ENCODE data around the gene BPIFB3.

The BPIFB3 gene

DNA sequence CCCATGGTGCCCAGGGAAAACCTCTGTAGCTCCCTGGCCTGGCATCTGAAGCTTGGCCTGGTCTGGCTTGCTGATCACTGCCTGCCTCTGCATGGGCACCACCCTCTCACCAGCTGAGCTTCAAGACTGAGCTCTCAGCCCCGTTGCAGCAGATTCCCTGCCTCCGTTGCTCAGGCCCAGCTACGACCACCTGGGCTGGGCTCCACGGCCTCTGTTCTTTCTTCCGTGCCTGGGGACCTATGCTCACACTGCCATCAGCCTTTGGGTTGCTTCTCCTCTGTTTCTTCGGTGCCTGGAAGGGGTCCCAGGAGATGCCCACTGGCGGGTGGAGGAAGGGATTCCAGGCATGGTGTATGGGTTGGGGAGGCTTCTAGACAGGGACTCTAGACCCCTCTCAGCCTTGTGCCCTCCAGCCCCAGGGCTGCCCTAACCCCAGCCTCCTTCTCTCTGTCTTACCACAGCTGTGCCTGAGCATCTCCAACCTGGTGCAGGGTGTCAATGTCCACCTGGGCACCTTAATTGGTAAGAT is 37.1 kb upstream of the BPIFB3 start:
- no peak for DNase-seq

- DNase-seq = no peak
Observed at GRCh38 chr20:33017542-33017941, 36.2 kb upstream of the BPIFB3 start.

DNA sequence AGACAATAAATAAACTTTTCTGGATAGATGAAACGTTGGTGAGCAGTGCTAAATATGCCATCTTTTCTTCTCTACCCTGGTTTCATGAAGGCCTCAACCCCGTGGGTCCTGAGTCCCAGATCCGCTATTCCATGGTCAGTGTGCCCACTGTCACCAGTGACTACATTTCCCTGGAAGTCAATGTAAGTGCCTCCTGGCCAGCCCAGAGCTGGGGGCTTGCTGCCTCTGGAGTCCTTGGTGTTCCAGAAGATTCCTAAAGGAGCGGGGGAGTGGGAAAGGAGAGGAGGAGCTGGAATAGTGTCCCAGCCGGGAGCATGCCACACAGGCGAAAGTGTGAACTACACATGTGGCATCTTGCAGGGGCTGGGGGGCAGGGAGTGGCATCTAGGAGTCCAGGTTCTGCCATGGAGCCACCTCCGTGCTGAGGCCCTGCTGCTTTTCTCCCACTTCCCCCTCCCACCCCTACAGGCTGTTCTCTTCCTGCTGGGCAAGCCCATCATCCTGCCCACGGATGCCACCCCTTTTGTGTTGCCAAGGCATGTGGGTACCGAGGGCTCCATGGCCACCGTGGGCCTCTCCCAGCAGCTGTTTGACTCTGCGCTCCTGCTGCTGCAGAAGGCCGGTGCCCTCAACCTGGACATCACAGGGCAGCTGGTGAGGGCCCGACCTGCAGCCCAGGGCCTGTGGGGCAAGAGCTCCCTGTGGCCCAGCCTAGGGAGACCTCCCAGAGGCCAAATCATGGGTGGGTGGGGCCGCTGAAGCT is 35.4 kb upstream of the BPIFB3 start:
- no peak for DNase-seq

DNA sequence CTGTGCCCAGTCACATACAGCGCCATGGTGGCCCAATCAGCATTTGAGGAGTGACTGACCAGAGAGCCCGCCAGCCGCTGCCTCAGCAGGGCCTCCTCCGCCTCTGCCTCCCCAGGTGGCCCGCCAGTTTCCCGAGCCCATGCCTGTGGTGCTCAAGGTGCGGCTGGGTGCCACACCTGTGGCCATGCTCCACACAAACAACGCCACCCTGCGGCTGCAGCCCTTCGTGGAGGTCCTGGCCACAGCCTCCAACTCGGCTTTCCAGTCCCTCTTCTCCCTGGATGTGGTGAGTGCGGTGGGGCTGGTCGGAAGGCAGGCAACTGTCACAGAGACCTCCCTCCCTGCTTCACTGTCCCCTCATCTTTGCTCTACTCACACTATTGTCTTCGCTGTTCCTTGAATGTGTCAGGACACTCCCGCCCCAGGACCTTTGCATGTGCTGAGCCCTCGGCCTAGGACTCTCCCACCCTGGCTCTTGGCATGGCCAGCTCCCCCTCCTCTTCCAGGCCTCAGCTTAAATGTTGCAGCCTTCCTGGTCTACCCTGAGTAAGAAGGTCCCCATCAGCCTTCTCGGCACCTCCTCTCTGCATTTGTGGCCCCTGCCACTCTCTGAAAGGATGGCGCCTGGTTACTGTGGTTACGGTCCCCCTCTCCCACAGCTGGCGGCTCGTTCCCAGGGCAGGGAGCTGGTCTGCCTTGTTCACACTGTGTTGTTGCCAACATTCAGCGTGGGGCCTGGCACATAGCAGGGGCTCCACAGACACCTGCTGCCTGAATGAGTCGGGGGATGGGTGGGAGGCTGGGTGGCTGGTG is 34.0 kb upstream of the BPIFB3 start:
- DNase-seq = no peak

DNA sequence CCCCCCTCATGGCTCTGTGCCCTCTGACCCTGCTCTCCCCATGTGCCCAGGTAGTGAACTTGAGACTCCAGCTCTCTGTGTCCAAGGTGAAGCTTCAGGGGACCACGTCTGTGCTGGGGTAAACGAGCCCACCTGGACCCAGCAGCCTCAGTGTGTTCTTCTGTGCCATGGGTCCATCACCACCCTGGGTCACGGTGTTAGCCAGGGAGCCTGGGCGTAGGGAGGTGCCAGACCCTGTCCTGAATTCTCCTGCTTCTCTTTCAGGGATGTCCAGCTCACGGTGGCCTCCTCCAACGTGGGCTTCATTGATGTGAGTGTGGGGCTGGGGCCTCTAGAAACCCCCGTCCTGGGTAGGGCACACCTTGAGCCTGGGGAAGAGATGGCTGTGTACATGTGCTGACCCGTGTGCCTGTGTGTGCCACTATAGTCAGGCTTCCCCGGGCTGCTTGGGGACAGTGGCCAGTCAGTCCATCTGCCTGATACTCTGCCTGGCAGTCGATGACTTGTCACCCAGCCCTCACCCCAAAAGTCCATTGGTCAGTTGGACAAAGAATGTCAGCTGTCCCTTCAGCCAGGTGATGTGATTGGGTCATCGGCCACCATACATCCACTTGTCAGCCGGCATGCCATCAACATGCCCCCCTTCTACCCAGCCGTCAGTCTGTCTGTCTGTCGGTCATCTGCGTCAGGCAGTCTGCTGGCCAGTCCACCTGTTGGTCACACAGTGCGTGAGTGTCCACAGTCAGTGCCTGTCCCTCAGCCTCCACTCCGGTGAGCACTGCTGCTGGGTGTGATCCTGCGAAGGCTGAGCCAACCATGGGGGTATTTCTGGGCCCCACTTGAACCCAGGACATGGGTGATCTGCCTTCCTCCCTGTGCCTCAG is 33.2 kb upstream of the BPIFB3 start:
- no peak for DNase-seq

DNA sequence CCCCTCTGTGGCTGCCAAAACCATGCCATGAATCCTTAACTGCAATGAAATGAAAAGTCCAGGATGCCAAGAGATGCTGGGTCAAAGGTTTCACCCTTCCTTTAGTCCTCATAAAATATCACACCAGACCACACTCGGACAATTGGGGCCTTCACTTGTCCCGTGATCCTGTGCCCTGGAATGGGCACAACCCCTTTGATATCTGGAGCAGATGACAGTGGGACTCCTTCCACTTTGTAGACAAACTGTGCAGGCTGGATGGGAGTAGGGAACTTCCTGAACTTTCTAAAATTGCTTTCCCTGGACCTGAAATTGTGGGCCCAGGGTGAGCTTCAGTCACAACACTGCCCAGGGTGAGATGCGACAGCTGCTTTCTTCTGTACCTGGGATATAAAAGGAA is 31.8 kb upstream of the BPIFB3 start:
- no peak for DNase-seq

GRCh38 chr20:33022289-33022688 is 31.4 kb upstream of the BPIFB3 start:
- DNase-seq = no peak

- DNase-seq = no peak
Observed at GRCh38 chr20:33022694-33023438, 30.8 kb upstream of the BPIFB3 start.

GRCh38 chr20:33023439-33024242 is 30.1 kb upstream of the BPIFB3 start:
- DNase-seq = no peak

DNA sequence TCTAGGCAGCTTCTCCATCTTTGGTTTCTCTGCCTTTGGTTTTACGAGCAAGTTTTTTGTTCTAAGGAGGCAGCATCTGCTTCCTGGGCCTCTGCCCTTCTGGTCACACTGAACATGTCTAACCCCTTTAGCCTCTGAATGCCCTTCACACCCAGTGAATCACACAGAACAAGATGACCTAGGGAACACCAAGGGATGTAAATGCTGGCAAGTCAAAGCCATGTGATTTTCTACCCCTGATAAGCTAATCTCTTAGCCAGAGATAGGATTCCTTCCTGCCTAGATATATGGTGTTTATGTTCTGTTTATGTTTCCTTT is 29.5 kb upstream of the BPIFB3 start:
- no peak for DNase-seq

DNA sequence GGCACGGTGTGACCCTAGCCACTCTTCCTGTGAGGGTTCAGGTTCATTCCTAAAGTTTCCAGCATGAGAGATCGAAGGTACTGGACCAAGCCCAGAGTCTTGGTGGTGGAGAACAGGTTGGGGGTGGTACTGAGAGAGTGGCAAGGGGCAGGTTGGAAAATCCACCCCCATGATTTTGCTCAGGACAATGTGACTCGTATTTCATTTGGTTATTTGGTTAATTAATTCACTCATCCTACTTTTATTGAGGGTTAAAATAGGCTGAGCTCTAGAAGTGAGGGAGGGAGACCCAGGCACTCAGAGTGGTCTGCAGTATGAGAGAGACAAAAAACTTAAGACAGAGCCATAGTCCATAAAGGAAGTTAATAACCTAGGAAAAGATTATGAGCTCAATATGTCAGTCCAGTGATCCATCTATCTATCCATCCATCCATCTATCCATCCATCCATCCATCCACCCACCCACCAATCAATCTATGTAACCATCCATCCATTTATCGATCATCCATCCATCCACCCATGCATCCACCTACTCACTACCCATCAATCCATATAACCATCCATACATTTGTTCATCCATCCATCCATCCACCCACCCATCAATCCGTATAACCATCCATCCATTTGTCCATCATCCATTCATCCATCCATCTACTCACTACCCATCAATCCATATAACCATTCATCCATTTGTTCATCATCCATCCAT is 28.9 kb upstream of the BPIFB3 start:
- no peak for DNase-seq

DNA sequence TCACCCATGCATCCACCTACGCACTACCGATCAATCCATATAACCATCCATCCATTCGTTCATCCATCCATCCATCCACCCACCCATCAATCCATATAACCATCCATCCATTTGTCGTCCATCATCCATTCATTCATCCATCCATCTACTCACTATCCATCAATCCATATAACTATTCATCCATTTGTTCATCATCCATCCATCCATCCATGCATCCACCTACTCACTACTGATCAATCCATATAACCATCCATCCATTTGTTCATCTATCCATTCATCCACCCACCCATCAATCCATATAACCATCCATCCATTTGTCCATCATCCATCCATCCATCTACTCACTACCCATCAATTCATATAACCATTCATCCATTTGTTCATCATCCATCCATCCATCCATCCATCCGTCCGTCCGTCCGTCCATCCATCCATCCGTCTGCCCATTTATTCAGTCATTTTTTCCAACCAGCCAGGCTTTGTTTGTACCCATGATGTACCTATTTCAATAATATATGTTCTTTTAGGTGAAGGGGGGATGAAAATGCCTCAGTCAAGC is 28.3 kb upstream of the BPIFB3 start:
- DNase-seq = no peak

- DNase-seq = no peak
Observed at GRCh38 chr20:33026072-33026778, 27.5 kb upstream of the BPIFB3 start.

DNA sequence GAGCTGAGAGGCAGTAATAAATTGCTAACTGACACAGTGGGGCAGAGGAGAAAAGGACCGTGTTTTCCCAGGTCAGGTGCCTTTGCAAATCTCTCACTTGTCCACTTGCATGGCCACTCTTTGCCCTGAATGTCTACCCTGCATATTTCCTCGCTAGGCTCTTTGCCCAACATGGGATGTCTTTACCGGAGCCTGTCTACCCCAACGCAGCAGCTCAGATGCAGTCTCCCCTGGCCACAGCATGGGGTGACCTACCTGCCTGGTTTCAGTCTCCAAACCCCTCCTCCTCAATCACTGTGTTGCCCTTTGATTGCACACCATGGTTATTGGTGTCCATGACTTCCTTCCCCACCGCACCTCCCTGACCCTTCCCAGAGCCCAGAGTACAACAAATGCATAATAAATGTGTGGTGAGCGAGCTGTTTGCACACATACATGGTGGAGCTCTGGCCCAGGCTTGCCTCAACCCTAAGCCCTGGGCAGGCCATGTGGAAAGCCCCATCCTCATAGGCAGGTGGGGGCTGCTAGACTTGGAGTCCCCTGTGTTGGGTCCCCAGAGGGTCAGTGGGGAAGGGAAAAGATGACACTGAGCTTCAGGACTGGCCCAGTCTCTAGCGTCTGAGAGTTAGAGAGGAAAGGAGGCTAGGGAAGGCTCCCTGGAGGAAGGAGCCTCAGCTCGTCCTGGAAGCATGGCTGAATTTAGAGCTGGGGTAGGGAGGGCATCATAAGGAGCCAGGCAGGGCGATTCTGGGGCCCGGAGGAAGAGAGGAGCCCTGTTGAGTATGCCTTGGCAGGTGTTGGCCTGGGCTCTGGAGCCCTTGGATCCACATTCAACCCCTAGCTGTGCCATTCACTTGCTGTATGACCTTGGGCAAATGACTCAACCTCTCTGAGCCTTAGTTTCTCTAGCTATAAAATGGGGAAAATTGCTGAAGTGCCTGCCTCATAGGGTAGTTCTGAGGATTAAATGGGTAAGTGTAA is 26.6 kb upstream of the BPIFB3 start:
- DNase-seq = no peak

- DNase-seq = no peak
Observed at GRCh38 chr20:33027769-33028751, 25.6 kb upstream of the BPIFB3 start.

GRCh38 chr20:33028875-33029274 is 24.8 kb upstream of the BPIFB3 start:
- DNase-seq = no peak

DNA sequence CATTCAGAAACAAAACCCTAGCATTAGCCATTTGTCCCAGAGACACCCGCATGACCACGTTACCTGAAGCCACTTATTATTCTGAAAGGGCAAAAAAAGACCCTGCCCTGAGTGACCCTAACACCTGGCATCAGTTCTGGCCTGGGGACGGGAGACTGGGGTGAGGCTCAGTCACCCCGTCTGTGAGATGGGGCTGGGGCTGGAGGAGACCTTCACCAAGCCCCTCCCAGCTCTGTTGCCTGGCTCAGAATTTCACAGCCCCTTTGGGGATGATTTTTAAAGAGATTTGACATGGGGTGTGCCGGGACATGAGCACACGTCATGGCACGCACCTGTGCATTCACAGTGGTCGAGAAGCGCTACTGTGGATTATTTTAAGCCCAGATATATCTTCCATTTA is 23.6 kb upstream of the BPIFB3 start:
- DNase-seq = no peak
